Measurements from ENCODE around the gene KCNMA1.

DNA sequence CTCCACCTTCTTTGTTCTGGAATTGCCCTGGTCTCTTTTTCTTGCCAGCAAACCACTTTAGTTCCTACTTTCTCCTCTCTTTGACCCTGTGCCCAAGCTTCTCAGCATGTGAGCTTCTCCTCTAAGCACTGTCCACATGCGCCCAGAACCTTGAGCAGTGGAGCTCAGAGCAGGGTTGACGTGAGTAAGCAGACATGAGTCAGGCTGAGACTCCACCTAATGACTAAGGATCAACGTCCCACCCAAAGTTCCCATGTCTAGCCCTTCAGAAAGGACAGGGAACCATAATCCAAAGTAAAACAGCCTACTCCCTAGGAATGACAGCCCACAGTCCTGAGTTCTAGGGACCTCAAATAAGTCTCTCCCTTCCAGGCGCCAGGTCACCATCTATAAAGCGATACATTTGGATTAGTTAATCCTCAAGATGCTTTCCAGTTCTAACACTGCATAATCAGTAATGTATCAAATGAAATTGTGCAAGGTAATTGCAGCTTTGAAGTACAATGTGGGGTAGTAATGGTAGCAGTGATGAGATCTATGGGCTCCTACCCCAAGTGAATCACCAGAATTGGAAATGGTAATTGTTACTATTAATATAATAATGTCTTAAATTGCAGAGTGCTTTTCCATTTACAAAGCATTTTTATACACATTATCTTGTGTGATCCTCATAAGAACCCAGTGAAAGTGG is 44.5 kb downstream of the KCNMA1 start:
- TF ChIP-seq CTCF (IDR thresholded peaks at IDR 0.05) (no peak), POLR2AphosphoS5 (IDR thresholded peaks at IDR 0.05; ENCODE audit: insufficient read depth in 1 of 2, low read depth in 1 of 2) (peak in 1 of 2 donors; percentile 77), POLR2A (IDR thresholded peaks at IDR 0.05) (no peak)

All from vagina (tissue), 2 donors.